Measurements from ENCODE around the gene NELFB. TPM values are rescaled to one million over a fixed set of nuclear protein-coding genes. Genes with fewer than 3 reads are reported as not detected.

The NELFB gene
- total and polyA plus RNA-seq, 3 experiments from 2014 or later: 34.8 to 72.0 (median 67.5) TPM

DNA sequence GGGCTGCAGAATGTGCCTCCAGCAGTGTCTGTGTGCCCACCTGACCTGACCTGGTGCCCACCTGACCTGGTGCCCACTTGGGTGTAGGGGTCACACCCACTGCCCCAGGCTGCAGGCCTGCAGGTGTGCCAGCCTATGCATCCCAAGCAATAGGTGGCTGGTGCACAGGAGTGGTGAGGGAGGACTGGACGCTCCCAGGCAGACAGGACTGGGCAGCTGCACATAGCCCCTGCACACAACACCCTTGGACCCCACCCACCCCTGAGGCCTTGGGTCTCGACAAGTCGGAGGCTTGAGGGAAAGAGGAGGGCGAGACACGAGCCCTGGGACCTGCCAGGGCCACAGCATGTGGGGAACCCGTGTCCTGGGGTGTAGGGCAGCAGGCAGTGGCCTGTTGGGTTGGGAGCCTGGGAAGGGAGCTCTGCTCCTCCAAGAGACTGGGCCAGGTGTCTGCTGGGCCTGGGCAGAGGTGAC, 57.8 kb downstream of the NELFB start:
- Mint-ChIP-seq H3K27ac (no peak overlapping the region), H3K36me3 (no peaks in the 10 kb centered on the region), H3K27me3 (peaks cover 0 to 2% of the 10 kb centered on the region in 2 donors), H3K4me1 (no peaks in the 10 kb centered on the region), H3K4me3 (no peak overlapping the region), H3K9me3 (no peaks in the 10 kb centered on the region)
- H3K36me3 ChIP-seq (ENCODE audit: insufficient read depth, low read length): no peaks in the 10 kb centered on the region
- H3K4me1 ChIP-seq (ENCODE audit: insufficient read depth, low read length): no peaks in the 10 kb centered on the region
- CTCF ChIA-PET: no interaction called here
- H3K27ac ChIP-seq (ENCODE audit: low read depth, low read length): no peak overlapping the region
- DNase-seq: peak in 1 of 5 donors; percentile 38
- no peaks in the 10 kb centered on the region for H3K9me3 ChIP-seq (ENCODE audit: low read length)
- H3K4me3 ChIP-seq (ENCODE audit: low read length): no peak overlapping the region
- POLR2A ChIA-PET: no interaction called here
- H3K27me3 ChIP-seq (ENCODE audit: insufficient read depth, low read length, poor library complexity, severe bottlenecking): no peaks in the 10 kb centered on the region

DNA sequence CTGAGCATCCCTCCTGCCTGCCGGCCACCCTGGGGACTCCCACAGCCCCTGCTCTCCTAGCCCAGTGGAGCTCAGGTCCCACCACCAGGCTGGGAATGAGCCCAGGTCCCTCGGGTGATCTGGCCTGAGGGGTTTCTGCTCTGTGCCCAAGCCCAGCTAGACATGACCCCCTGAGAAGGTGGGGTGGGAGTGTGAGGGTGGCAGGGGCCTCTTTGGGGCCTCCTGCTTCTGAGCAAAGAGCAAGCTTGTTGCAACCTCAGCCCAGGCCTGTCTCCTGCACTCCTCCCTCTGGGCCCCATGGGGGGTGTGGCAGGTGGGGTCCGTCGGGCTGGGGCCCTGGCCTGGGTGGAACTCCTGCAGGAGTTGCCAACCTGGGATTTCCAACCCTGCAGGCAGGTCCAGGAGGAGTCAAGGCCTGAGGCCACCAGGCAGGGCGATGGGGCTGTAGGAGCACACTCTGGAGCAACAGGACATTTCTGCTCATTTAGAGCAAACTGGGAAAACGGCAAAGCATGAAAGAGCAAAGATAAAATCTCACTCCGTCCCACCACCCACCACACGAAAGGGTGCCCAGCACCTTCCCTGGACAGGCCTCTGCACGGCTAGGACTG, 58.3 kb downstream of the NELFB start:
- Histone ChIP-seq H3K4me1 (ENCODE audit: insufficient read depth, low read length) (no peaks in the 10 kb centered on the region), H3K4me3 (ENCODE audit: low read length) (no peak overlapping the region), H3K36me3 (ENCODE audit: insufficient read depth, low read length) (no peaks in the 10 kb centered on the region), H3K9me3 (ENCODE audit: low read length) (no peaks in the 10 kb centered on the region), H3K27ac (ENCODE audit: low read depth, low read length) (no peak overlapping the region), H3K27me3 (ENCODE audit: insufficient read depth, low read length, poor library complexity, severe bottlenecking) (no peaks in the 10 kb centered on the region)
- peak overlapping the region in 1 of 8 donors; percentile 19 for H3K27ac Mint-ChIP-seq
- peaks cover 0 to 2% of the 10 kb centered on the region in 2 donors for H3K27me3 Mint-ChIP-seq
- no peaks in the 10 kb centered on the region for H3K9me3 Mint-ChIP-seq
- H3K4me1 Mint-ChIP-seq: no peaks in the 10 kb centered on the region
- peak overlapping the region in 1 of 7 donors; percentile 74 for H3K4me3 Mint-ChIP-seq
- no peaks in the 10 kb centered on the region for H3K36me3 Mint-ChIP-seq
- ChIA-PET CTCF (no interaction called here), POLR2A (no interaction called here)
- DNase-seq: peak in 1 of 5 donors; percentile 42

DNA sequence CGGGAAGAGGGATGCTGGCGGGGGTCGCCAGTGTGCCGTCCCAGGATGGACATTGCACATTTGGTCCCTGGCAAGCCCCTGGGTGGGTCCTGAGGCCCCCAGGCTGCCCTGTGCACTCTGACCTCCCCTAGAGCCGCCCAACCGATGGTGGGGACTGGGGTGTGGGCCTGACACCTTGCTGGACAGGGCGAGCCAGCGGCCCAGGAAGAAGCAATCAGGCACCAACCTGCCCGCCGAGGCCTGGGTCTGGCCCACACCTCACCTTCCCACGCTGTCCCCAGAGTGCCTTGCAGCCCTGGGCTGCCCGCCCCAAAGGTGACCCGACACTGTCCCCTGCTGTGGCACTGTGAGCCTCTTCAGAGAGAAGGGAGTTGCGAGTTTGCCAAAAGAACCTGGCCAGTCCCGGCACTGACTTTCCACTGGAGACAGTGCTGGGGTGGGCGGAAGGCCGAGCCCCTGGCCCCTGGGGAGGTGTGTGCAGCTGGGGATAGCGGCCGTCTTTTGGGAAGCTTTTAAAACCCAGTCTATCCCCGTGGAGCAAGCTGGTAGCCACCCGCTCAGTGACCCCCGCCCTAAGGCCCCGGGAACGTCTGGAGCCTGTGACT, 58.9 kb downstream of the NELFB start:
- no peak overlapping the region for H3K4me3 ChIP-seq (ENCODE audit: low read length)
- Mint-ChIP-seq H3K9me3 (no peaks in the 10 kb centered on the region), H3K36me3 (no peaks in the 10 kb centered on the region), H3K4me1 (no peaks in the 10 kb centered on the region), H3K27me3 (peaks cover 0 to 2% of the 10 kb centered on the region in 2 donors), H3K27ac (no peak overlapping the region), H3K4me3 (no peak overlapping the region)
- POLR2A ChIA-PET: no interaction called here
- CTCF ChIA-PET: no interaction called here
- no peaks in the 10 kb centered on the region for H3K36me3 ChIP-seq (ENCODE audit: insufficient read depth, low read length)
- no peaks in the 10 kb centered on the region for H3K9me3 ChIP-seq (ENCODE audit: low read length)
- DNase-seq: peak in 1 of 5 donors; percentile 33
- no peak overlapping the region for H3K27ac ChIP-seq (ENCODE audit: low read depth, low read length)
- no peaks in the 10 kb centered on the region for H3K27me3 ChIP-seq (ENCODE audit: insufficient read depth, low read length, poor library complexity, severe bottlenecking)
- H3K4me1 ChIP-seq (ENCODE audit: insufficient read depth, low read length): no peaks in the 10 kb centered on the region

DNA sequence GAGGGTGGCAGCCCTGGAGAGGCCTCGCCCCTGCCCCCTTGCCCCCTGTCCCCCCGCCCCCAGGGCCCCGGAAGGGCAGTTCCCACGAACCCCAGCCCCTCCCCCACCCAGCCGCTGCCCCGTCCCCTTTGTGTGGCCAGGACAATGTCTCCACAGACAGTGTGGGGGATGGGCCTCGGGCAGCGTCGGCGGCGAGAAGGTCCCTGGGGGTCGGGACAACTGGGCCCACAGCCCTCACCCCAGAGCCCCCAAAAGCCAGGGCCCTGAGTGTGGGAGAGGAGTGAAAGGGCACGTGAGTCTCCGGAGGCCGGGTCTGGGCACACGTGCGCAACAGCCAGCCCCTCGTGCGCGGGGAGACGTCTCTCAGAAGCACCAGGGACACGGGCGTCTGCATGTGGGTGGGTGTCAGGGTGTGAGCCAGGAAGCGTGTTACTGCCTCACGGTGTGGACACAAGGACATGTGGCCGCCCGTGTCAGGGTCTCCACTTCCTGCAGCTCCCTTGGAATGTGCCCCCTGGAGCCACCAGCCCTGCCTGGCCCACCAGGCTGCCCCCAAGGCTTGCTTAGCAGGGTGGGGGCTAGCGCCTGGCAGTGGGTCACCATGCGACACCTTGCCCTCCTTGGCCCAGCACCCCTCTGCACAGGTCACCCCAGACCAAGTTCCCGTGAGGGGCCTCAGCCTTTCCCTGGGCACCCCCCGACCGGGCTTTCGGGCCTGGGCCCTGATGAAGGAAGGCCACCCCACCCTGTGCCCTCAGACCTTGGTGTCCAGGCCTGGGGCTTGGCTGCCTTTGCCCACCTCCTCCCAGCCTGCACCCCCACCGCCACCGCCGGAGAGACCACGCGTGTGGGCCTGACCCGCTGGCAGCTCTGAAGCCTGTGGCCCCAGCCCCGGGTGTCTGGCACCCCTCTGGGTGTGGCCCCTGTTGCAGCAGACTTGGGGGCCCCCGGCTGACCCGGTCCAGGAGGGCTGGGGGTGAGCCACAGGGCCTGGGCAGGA, 59.7 kb downstream of the NELFB start:
- Histone ChIP-seq H3K4me3 (ENCODE audit: low read length) (no peak overlapping the region), H3K27me3 (ENCODE audit: insufficient read depth, low read length, poor library complexity, severe bottlenecking) (no peaks in the 10 kb centered on the region), H3K36me3 (ENCODE audit: insufficient read depth, low read length) (no peaks in the 10 kb centered on the region), H3K27ac (ENCODE audit: low read depth, low read length) (no peak overlapping the region), H3K9me3 (ENCODE audit: low read length) (no peaks in the 10 kb centered on the region), H3K4me1 (ENCODE audit: insufficient read depth, low read length) (no peaks in the 10 kb centered on the region)
- H3K27ac Mint-ChIP-seq: no peak overlapping the region
- ChIA-PET POLR2A (no interaction called here), CTCF (no interaction called here)
- no peaks in the 10 kb centered on the region for H3K4me1 Mint-ChIP-seq
- DNase-seq: peak in 1 of 5 donors; percentile 44
- H3K9me3 Mint-ChIP-seq: no peaks in the 10 kb centered on the region
- H3K27me3 Mint-ChIP-seq: peaks cover 0 to 2% of the 10 kb centered on the region in 2 donors
- H3K36me3 Mint-ChIP-seq: no peaks in the 10 kb centered on the region
- H3K4me3 Mint-ChIP-seq: no peak overlapping the region

DNA sequence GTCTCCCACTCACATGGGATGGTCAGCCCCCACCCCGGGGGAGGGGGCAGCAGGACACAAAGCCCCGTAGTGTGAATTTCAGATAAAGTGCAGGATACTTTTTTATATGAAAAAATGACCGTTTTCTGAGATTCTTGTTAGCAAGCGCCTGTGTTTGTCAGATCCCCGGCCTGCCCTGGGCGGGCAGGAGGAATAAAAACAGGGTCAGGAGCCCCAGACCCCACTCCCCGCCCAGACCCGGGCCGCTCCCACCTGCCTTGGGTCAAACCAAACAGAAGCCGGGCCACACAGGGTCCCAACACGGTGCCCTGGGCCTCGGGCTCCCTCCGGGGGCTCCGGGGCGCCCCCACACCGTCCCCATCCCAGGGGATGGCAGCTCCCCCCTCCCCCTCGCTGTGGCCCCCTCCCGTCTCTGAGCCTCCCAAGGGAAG, 60.5 kb downstream of the NELFB start:
- ChIA-PET POLR2A (no interaction called here), CTCF (no interaction called here)
- Histone ChIP-seq H3K9me3 (ENCODE audit: low read length) (no peaks in the 10 kb centered on the region), H3K27me3 (ENCODE audit: insufficient read depth, low read length, poor library complexity, severe bottlenecking) (no peaks in the 10 kb centered on the region), H3K4me1 (ENCODE audit: insufficient read depth, low read length) (peaks cover 5% of the 10 kb centered on the region), H3K36me3 (ENCODE audit: insufficient read depth, low read length) (no peaks in the 10 kb centered on the region), H3K27ac (ENCODE audit: low read depth, low read length) (no peak overlapping the region), H3K4me3 (ENCODE audit: low read length) (no peak overlapping the region)
- Mint-ChIP-seq H3K27me3 (peaks cover 0 to 2% of the 10 kb centered on the region in 2 donors), H3K27ac (no peak overlapping the region), H3K4me3 (no peak overlapping the region), H3K4me1 (peaks cover 0 to 2% (median 0%) of the 10 kb centered on the region in 3 donors), H3K9me3 (no peaks in the 10 kb centered on the region), H3K36me3 (no peaks in the 10 kb centered on the region)
- DNase-seq: peak in 1 of 5 donors; percentile 42

GRCh38 chr9:137316012-137316981, 61.2 kb downstream of the NELFB start:
- peak overlapping the region in 1 of 7 donors; percentile 38 for H3K4me3 Mint-ChIP-seq
- Histone ChIP-seq H3K9me3 (ENCODE audit: low read length) (no peaks in the 10 kb centered on the region), H3K27ac (ENCODE audit: low read depth, low read length) (no peak overlapping the region), H3K27me3 (ENCODE audit: insufficient read depth, low read length, poor library complexity, severe bottlenecking) (no peaks in the 10 kb centered on the region), H3K4me3 (ENCODE audit: low read length) (no peak overlapping the region), H3K36me3 (ENCODE audit: insufficient read depth, low read length) (no peaks in the 10 kb centered on the region), H3K4me1 (ENCODE audit: insufficient read depth, low read length) (peaks cover 10% of the 10 kb centered on the region)
- peaks cover 0 to 4% of the 10 kb centered on the region in 2 donors for H3K27me3 Mint-ChIP-seq
- CTCF ChIA-PET: no interaction called here
- peak in 1 of 5 donors; percentile 28 for DNase-seq
- peaks cover 0 to 5% (median 0%) of the 10 kb centered on the region in 3 donors for H3K4me1 Mint-ChIP-seq
- no peak overlapping the region for H3K27ac Mint-ChIP-seq
- H3K9me3 Mint-ChIP-seq: no peaks in the 10 kb centered on the region
- POLR2A ChIA-PET: no interaction called here
- no peaks in the 10 kb centered on the region for H3K36me3 Mint-ChIP-seq

- no peaks in the 10 kb centered on the region for H3K36me3 ChIP-seq (ENCODE audit: insufficient read depth, low read length)
- Mint-ChIP-seq H3K4me3 (no peak overlapping the region), H3K27me3 (peaks cover 3 to 9% of the 10 kb centered on the region in 2 donors), H3K4me1 (peaks cover 0 to 5% (median 0%) of the 10 kb centered on the region in 3 donors), H3K9me3 (no peaks in the 10 kb centered on the region), H3K27ac (no peak overlapping the region), H3K36me3 (no peaks in the 10 kb centered on the region)
- ChIA-PET POLR2A (no interaction called here), CTCF (no interaction called here)
- peaks cover 10% of the 10 kb centered on the region for H3K4me1 ChIP-seq (ENCODE audit: insufficient read depth, low read length)
- H3K9me3 ChIP-seq (ENCODE audit: low read length): no peaks in the 10 kb centered on the region
- H3K4me3 ChIP-seq (ENCODE audit: low read length): no peak overlapping the region
- H3K27me3 ChIP-seq (ENCODE audit: insufficient read depth, low read length, poor library complexity, severe bottlenecking): no peaks in the 10 kb centered on the region
- no peak overlapping the region for H3K27ac ChIP-seq (ENCODE audit: low read depth, low read length)
- peak in 1 of 5 donors; percentile 42 for DNase-seq
Observed at GRCh38 chr9:137317021-137317717, 62.0 kb downstream of the NELFB start.

Data from CD8-positive, alpha-beta memory T cell (primary cell).